GM18873 (cell line): ENCODE measurements around the gene PI3.
"Not testable (repeated sequence)": the region's sequence is repeated elsewhere in the genome, so short reads cannot be mapped to it uniquely, and the experiment has no call there.

Experiments
- ATAC-seq: cut with Tn5 transposase; IDR thresholded peaks from one replicate; pipeline ENCODE4 v1.9.1; 2021; ENCODE audit warnings: mild to moderate bottlenecking, moderate library complexity, moderate number of reproducible peaks; ENCODE audit not compliant: unreplicated experiment, low FRiP score

PI3 gene, protein sequence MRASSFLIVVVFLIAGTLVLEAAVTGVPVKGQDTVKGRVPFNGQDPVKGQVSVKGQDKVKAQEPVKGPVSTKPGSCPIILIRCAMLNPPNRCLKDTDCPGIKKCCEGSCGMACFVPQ

DNA sequence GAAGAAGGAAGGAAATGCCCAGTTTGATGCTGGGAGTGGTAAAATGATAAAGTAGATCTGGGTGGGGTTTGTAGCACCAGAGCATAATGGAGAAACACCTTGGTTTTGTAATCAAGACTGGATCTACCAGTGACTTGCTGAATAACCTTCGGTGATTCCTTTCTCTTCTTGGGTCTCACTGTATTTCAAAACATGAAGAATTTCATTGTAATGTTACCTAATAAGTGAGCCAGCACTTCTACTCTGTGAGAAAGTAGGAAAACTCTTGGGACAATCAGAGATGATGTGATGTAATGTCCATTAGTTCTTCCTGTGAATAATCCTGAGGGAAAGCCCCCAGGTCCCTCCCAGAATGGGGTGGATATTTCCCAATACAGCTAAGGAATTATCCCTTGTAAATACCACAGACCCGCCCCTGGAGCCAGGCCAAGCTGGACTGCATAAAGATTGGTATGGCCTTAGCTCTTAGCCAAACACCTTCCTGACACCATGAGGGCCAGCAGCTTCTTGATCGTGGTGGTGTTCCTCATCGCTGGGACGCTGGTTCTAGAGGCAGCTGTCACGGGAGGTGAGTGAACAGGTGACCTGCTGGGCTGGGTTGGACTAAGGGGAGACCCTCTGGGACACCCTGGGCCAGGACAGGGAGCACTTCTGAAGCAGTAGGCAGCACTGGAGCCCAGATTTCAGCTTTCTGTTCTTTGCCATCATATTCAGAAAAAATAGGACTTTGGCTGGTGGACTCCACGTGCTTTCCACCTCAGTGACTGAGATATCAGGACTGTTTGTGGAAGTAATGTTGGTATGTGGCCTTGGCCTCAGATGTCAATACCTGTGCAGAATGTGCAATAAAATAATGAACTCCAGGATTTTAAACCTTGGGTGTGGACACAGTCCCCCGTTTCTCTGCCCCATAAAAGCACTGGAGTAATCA lies at the start of gene PI3:
TSS of gene PI3 (plus strand) at position 469 of the 931 bp plus-strand sequence. CDS start at position 490, 21 bp downstream.
- no peak for ATAC-seq

DNA sequence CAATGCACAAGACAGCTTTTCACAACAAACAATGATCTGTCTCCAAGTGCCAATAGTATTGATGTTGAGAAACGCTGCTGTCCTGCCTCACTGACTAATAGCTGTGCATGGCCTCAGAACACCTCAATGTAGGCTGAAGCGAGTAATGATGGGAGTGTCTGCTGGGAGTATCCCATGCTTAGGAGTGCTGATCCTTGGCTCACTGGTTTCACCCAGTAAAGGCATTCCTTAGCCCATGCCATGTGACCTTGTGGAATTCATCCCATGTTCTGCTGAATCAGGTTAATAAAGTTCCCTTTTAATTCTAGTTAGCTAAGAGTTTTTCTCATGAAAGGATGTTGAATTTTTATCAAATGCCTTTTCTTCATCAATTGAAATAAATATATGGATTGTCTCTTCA lies 46.6 kb upstream of the PI3 start:
- ATAC-seq = no peak

DNA sequence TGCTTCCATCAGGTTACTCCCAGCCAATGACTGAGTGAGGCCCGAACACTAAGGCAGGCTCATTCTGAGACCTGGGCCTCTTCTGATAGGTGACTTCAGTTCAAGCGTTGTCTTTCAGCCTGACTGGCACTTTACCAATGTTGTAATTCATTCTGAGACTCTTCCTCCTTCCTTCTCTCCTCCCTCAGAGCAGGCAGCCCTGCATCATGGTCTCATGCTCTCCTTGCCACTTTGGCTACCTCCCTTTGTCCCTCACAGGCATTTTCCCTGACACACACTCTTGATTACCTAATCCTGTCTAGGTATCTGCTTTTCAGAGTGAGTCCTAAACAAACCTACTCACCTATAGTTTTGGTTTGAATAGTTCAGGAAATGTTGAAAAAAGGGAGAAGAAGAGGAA lies 37.8 kb upstream of the PI3 start:
- ATAC-seq = no peak

DNA sequence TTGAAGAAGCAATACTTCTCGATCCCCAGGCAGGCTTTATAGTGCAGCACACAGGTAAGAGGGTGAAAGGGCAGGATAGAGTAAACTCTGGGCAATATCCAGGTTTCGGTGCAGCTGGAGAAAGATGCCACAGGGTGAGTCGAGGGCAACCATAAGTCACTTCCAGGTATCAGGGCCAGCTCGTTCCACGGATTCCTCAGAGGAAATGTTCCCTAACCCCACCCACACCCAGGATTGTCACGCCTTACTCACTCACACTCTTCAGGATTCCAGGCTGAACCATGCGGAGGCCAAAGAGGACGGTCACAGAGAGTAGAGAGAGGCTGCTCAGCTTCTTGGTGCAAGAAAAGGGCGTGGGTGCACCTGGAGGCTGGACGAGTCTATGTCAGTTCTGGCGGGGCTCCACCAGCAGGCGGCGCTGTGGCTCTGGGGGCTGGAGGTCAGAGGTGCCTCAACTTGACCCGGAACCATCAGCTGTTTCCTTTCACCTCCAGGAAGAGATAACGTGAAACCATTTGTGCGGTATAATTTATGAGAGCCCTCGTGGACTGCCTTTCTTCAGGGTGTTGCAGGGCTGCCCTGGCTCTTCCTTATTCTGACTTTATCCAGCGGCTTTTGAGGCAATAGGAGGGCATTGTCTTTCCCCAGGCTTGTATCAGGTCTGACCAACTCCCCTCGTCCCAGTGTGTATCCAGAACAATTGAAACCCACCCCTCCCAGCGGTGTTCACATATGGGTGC lies 36.0 kb upstream of the PI3 start:
- ATAC-seq = no peak

DNA sequence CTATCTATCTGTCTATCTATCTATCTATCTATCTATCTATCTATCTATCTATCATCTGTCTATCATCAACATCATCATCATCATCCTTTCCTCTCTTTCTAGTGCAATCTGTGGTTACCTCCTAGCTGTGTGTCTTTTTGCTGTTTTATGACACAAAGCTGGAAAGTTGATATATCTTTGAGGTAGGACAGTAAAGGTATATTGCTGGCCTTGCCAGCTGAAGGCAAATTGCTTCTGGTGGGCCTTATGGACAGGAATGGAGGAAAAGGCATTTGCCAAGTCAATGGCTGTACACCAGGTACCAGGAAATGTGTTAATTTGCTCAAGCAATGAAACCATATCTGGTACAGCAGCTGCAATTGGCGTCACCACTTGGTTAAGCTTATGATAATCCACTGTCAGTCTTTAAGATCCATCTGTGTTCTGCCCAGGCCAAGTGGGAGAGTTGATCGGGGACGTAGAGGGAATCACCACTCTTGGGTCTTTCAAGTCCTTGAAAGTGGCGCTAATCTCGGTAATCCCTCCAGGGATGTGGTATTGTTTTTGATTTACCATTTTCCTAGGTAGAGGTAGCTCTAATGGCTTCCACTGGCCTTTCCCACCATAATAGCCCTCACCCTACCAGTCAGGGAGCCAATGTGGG lies 34.8 kb upstream of the PI3 start:
- not testable (repeated sequence) for ATAC-seq

DNA sequence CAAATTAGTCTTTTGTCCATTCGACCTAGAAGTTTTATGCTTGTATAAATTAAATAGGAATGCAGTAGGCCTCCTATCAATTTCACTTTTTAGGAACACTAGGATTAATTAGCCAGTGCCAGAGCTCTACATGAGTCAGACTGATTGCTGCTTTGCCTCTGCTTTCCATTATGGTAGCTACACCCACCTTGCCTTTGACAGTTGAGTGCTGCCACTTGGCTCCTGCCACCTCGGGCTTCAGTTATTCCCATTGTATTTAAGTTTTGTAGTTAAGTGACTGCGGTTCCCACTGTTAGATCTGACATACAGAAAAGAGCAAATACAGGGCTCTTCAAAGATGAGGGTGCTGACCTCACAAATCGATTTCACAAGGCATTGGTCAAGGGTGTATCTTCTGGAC lies 33.9 kb upstream of the PI3 start:
- ATAC-seq = no peak

DNA sequence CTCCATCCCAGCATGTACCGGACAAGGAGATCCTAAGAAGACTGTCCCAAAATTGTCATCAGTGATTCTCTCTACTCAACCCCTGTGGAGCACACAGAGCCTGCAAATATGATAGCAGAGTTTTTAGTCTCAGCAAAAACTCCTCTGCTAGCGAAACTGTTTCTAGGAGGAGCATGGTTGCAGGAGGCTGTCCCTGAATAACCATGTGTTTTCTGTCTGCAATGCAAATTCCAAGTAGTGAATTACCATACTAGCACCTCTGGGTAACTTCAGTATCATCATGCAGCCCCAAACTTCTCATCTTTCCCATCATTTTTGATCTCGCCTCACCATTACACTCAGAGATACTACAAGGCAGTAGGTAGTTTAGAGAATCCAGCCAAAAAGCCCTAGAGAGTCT lies 25.6 kb upstream of the PI3 start:
- no peak for ATAC-seq

DNA sequence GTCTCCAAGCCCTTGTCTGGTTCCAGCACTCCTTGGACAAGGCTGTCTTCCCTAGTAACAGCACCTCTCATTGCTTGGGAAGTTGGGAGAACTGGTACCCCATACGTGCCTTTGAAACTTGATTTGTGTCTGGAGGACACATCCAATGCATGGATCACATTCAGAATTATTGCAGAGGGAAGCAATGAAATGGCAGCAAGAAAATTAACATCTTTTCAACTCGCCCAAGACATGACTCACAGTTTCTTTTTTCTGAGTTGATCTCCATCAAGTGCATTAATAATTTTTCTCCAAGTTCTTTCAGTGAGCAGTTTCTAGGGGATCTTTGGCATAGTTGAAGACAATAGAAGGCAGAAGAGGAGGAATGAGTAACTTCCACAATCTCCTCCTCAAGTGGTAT lies 22.3 kb upstream of the PI3 start:
- no peak for ATAC-seq

DNA sequence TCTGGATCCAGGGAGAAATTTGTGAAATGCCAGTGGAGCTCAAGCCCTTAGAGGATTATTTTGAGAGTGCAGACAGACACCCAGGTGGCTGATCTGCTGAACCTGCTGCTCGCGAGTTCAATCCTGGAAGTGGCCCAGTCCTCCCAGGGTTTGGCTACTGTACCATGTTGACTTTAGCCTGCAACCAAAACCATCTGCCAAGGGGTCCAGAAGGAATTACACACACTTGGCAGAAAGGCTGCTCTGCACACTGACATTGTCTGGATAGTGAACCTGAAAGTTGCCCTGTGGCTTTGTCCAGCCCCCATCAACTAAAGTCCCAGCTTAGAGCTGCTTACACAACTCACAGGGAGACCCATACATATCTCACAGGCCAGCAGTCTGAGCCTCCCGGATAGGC lies 21.6 kb upstream of the PI3 start:
- ATAC-seq = no peak

DNA sequence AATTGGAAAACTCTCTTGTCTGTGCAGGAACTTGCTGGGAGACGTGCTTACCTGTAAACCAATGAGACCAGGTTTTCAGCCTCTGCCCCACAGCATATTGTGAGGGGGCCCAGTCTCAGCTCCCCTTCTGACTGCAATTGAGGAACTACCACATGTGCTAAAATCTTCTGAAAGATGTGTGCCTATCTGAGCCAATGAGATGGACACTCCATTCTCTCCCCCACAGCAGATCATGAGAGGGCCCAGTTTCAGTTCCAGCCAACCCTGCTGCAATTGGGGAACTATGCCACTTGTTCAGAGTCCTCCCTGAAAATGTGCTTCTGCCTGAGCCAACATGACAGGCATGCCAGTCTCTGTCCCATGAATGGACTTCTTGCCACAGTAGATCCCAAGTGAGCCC lies 20.9 kb upstream of the PI3 start:
- no peak for ATAC-seq

DNA sequence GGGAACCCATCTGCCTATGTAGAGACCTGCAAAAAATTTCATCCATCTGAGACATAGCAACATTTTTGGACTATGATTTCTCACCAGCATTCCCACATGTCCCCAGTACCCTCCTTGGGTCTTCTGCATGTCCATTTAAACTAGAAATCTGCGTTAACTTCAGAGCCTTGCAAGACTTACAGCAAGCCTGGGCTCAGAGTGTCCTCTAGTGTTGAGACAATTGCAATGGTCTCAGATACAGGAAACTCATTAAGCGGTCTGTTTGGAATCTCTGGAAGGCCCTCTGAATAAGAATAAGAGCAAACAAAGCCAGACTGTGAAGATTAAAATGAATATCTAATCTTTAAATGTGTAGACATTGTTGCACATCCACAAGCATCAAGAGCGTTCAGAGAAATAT lies 20.5 kb upstream of the PI3 start:
- no peak for ATAC-seq

DNA sequence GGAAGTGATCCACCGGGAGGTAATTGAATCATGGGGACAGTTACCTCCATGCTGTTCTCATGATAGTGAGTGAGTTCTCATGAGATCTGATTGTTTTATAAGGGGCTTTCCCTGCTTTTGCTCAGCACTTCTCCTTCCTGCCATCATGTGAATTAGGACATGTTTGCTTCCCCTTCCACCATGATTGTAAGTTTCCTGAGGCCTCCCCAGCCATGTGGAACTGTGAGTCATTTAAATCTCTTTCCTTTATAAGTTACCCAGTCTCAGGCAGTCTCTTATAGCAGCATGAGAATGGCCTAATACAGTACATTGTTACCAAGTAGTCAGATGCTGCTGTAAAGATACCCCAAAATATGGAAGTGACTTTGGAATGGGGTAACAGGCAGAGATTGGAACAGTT lies 19.9 kb upstream of the PI3 start:
- not testable (repeated sequence) for ATAC-seq

DNA sequence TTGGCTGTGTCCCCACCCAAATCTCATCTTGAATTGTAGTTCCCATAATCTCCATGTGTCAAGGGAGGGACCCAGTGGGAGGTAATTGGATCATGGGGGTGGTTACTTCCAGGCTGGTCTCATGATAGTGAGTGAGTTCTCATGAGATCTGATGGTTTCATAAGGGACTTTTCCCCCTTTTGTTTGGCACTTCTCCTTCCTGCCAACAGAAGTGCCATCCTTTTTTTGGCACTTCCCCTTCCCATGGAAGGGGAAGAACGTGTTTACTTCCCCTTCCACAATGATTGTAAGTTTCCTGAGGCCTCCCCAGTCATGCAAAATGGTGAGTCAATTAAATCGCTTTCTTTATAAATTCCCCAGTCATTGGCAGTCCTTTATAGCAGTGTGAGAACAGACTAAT lies 18.0 kb upstream of the PI3 start:
- no peak for ATAC-seq

DNA sequence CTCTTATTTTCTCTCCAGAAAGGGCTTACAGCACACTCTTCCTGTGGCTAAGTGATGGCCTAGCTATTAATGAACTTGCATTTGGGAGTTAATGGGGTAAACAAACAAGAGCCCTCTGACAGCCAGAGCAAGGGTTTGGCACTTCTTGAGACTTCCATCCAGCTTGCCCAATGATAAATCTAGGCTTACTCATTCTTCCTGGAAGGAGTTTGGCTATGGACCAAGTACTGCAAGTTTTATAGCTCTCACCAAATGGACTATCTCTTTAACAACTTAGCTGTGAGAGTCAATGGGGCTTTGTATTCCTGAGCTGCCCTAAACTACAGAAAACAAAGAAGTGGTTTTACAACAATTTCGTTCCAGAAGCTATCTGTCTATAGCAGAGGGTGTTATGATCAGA lies 16.7 kb upstream of the PI3 start:
- ATAC-seq = no peak

DNA sequence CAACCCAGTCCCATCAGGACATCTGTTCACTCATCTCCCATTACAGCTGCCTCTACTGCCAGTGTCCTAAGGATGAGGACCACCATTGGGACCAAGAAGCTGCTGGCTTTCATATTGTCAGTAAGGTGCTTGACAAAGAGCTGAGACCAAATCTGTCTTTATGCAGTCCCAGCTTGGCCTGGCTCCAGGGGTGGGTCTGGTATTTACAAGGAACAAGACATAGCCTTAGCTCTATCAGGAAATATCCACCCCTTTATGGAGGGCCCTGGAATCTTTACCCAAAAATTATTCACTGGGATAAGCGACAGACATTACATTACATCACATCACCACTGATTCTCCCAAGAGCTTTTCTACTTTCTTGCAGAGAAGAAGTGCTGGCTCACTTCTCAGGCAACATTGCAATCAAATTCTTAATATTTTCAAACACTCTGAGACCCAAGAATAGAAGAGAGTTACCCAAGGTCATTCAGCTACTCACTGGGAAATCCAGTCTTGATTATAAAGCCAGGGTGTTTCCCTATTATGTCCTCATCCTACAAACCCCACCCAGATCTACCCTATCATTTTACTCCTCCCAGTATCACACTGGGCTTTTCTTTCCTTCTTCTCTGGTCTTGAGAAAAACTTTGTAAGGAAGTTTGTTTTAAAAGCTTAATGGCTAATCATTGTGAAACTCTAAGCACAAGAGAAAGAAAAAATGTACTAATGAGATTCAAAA lies 11.5 kb upstream of the PI3 start:
- ATAC-seq = no peak

DNA sequence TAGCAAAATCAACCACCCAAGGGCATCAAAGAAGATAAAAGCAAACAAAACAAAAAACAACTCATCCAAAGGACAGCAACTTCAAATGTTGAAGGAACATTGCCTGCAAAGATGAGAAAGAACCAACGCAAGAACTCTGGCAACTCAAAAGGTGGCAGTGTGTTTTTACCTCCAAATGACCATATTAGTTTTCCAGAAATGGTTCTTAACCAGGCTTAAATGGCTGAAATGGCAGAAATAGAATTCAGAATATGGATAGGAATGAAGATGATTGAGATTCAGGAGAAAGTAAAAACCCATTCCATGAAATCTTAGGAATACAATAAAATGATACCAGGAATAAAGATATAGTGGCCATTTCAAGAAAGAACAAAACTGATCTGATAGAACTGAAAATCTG lies 9.8 kb upstream of the PI3 start:
- no peak for ATAC-seq

DNA sequence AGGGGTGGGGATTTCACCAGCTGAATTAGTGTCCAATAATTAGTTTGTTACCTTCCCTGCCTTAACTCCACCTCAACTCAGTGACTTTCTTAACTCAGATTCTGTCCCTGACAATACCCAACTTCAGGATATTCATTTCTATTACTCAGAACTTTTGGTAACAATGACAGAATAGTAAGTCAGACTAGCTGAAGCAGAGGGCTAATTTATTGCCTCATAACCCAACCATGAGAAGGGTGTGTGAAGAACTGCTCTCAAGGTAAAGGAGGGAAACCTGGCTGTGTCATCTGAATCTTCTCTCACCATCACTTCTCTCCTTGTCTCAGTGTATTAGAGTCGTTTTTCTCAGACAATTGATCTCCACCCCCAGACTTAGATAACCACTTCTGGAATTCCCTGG lies 1.2 kb upstream of the PI3 start:
- no peak for ATAC-seq

DNA sequence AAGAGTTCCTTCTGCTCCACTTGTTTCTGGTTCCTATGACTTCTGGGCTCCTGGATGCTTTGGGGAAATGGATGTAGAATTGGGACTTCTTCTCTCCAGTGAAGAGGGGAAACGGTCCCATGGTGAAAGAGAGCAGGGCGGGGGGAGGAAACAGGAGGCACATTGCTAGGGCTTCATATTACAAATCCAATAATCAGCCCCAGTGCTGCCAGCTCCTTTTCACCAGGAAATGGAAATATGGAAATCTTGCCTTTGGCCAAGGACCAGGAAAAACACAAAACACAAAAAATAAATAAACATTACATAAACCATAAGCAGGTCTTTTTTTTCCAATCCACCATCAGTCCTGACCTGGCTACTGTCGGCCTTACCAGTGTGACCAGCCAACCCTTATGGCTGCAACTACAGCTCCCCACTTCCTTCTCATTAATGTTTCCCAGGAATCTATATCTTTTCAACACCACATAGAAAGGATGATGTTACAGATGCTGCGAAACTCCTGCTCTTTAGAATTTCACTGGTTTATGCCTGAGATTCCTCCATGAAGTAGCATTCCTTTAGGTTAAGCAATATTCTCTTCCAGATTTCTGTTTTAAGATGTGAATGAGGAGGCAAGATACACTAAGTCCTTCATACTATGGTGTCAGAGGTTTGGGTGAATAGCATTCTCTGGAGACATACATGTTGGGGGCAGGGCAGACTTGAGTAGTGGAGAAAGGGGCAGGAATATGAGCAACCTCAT lies 2.0 kb downstream of the PI3 start:
- ATAC-seq = no peak

DNA sequence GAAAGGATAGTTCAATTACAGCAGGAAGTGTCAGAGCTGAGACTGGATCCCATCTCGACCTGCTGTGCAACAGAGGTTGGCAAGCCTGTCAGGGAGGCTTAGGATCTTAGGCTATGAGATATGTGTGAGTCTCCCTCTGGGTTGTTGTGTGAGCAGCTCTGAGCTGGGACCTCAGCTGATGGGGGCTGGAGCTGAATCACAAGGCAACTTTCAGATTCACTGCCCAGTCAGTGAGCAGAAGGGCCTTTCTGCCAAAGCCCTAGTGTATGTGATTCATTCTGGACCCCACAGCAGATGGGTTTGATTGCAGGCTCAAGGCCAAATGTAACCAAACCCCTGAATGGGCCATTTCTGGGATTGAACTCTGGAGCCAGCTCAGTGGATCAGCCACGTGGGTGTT lies 4.5 kb downstream of the PI3 start:
- ATAC-seq = no peak

DNA sequence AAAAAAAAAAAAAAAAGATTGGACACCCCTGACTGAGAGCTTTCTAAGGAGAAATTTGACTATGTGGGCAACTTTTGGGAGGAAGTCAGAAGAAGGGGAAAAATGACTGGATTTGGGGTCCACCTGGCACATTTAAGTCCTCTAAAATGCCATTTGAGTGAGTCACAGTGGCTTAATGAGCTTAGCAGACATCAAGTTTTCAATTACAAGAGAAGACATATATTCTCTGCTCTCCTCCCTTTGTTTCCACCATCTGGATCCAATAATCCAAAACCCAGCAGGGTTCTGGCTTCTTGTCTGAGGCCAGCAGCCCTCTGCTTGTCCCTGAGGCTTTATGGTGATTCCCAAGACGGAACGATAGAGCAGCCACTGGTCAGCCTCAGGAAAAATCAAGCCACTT lies 6.9 kb downstream of the PI3 start:
- no peak for ATAC-seq
